22Rv1 (cell line): ENCODE measurements around the gene HPSE2.

Source experiments
- H3K27ac ChIP-seq: fragments of 450-650 bp; 2 replicates; pipeline ENCODE4 v1.5.1; 2017
- CTCF ChIP-seq: fragments of 450-650 bp; IDR thresholded peaks from 2 replicates; pipeline ENCODE4 v1.5.1; 2017; ENCODE audit warnings: mild to moderate bottlenecking
- ZFX ChIP-seq: fragments of 450-650 bp; IDR thresholded peaks from 2 replicates; pipeline ENCODE4 v1.6.1; 2017; ENCODE audit warnings: antibody characterized with exemption, borderline replicate concordance

Gene HPSE2

GRCh38 chr10:98482096-98482495, 753.6 kb downstream of the HPSE2 start:
- no peak overlapping the region for H3K27ac ChIP-seq
- TF ChIP-seq CTCF (no peak), ZFX (no peak)

GRCh38 chr10:98481404-98481945, 754.2 kb downstream of the HPSE2 start:
- TF ChIP-seq CTCF (no peak), ZFX (no peak)
- no peak overlapping the region for H3K27ac ChIP-seq

- H3K27ac ChIP-seq, result no peak overlapping the region
- TF ChIP-seq ZFX, result no peak
Observed at GRCh38 chr10:98478430-98479222, 757.0 kb downstream of the HPSE2 start.

- TF ChIP-seq ZFX, result no peak
- no peak for TF ChIP-seq CTCF
- no peak overlapping the region for H3K27ac ChIP-seq
Observed at GRCh38 chr10:98477861-98478260, 757.8 kb downstream of the HPSE2 start.

GRCh38 chr10:98474628-98475027, 761.0 kb downstream of the HPSE2 start:
- H3K27ac ChIP-seq, result no peak overlapping the region
- no peak for TF ChIP-seq CTCF
- no peak for TF ChIP-seq ZFX

GRCh38 chr10:98472196-98472595, 763.5 kb downstream of the HPSE2 start:
- TF ChIP-seq CTCF, result no peak
- TF ChIP-seq ZFX, result no peak

GRCh38 chr10:98470850-98471249, 764.8 kb downstream of the HPSE2 start:
- TF ChIP-seq ZFX (no peak), CTCF (no peak)
- no peak overlapping the region for H3K27ac ChIP-seq

More at GRCh38 chr10:98472196-98472595, 763.5 kb downstream of the HPSE2 start:
- no peak overlapping the region for H3K27ac ChIP-seq
